K562 (cell line): Measurements from ENCODE around the gene BSCL2. TPM values are rescaled to one million over a fixed set of nuclear protein-coding genes. Genes with fewer than 3 reads are reported as not detected.

Source experiments
- CBX1 ChIP-seq: sonication (generic); IDR thresholded peaks from 2 replicates; pipeline ENCODE4 v1.6.1; 2016; ENCODE audit warnings: antibody characterized with exemption, low read depth, mild to moderate bottlenecking
- CXXC5 ChIP-seq: fragments of 250-450 bp; sonication (Bioruptor Pico); IDR thresholded peaks from 2 replicates; pipeline ENCODE4 v1.8.0; 2022; ENCODE audit warnings: inconsistent platforms, mild to moderate bottlenecking, moderate library complexity
- ELF2 ChIP-seq: fragments of 250-450 bp; sonication (Bioruptor Pico); IDR thresholded peaks from 2 replicates; pipeline ENCODE4 v1.5.0; 2021; ENCODE audit warnings: mild to moderate bottlenecking
- FOXA3 ChIP-seq, 2 experiments: fragments of 450-650 bp in 1 of 2; sonication (generic) in 1 of 2; formaldehyde crosslinking; IDR thresholded peaks in 1 of 2; conservative IDR thresholded peaks in 1 of 2; 2 replicates each; pipeline versions ENCODE4 v1.4.0 to v1.8.0; 2020 to 2022; ENCODE audit warnings: mild to moderate bottlenecking in 2 of 2, missing genetic modification reagents in 1 of 2
- GABPA ChIP-seq: fragments of 200-800 bp; sonication (Bioruptor generic); conservative IDR thresholded peaks from 2 replicates; pipeline ENCODE4 v1.6.1; 2016; ENCODE audit warnings: low read depth, missing genetic modification characterization, missing compliant biosample characterization
- RBBP5 ChIP-seq: fragments of 200-600 bp; sonication (generic); IDR thresholded peaks from 2 replicates; pipeline ENCODE4 v1.6.1; 2012; ENCODE audit warnings: borderline replicate concordance, mild to moderate bottlenecking, low read length, control low read depth, inconsistent platforms; ENCODE audit not compliant: insufficient read depth, poor library complexity, severe bottlenecking
- SIX5 ChIP-seq, 2 experiments: IDR thresholded peaks; 2 replicates each; pipeline ENCODE4 v1.6.1; 2011; ENCODE audit warnings: low read length in 2 of 2, borderline replicate concordance in 1 of 2, low read depth in 1 of 2, mild to moderate bottlenecking in 1 of 2, moderate library complexity in 1 of 2; ENCODE audit not compliant: insufficient read depth in 1 of 2
- SUPT5H ChIP-seq: fragments of 450-650 bp; IDR thresholded peaks from 2 replicates; pipeline ENCODE4 v1.6.1; 2016
- TEAD1 ChIP-seq, 2 experiments: fragments of 450-650 bp in 1 of 2; sonication (generic) in 1 of 2; formaldehyde crosslinking; IDR thresholded peaks; 2 replicates each; pipeline versions ENCODE4 v1.4.0 to v1.8.0; 2020 to 2022; ENCODE audit warnings: mild to moderate bottlenecking in 2 of 2, missing genetic modification reagents in 1 of 2
- XRCC5 ChIP-seq: fragments of 200-400 bp; formaldehyde crosslinking; IDR thresholded peaks from 2 replicates; pipeline ENCODE4 v1.6.1; 2017; ENCODE audit warnings: low read depth, mild to moderate bottlenecking, low read length
- ZNF589 ChIP-seq: fragments of 200-800 bp; sonication (Bioruptor generic); IDR thresholded peaks from 2 replicates; pipeline ENCODE4 v1.6.1; 2016; ENCODE audit warnings: low read depth, missing genetic modification characterization, missing compliant biosample characterization
- polyA plus RNA-seq, 8 experiments: library from polyadenylated mRNA; depleted of rRNA in 4 of 8; stranded (reverse) in 5 of 8; unstranded in 3 of 8; fragments of >200 nt; fragmentation: Nextera tagmentation in 2 of 8; fragmentation: Illumina TruSeq in 1 of 8; extraction: Ambion mirVana in 2 of 8; extraction: Trizol in 1 of 8; gene quantifications; 2 replicates each; pipeline versions ENCODE4 v1.2.1 to v1.2.3, GENCODE V29; 2011 to 2014; ENCODE audit warnings: inconsistent platforms in 1 of 8, missing spikeins in 1 of 8
- total RNA-seq, 7 experiments: library from RNA; depleted of rRNA in 6 of 7; stranded (reverse); fragments of >200 nt in 6 of 7; fragmentation: Illumina TruSeq in 2 of 7; extraction: Trizol in 2 of 7; gene quantifications; 2 replicates each; pipeline versions ENCODE4 v1.2.1 to v1.2.3, GENCODE V29; 2011 to 2021; ENCODE audit warnings: low replicate concordance in 1 of 7
- TF ChIP-seq, protein P1 (sequence below): sonication (generic); formaldehyde crosslinking; IDR thresholded peaks from 2 replicates; pipeline ENCODE4 v1.8.0; 2022; ENCODE audit warnings: mild to moderate bottlenecking, missing genetic modification reagents
- TF ChIP-seq, protein P2 (sequence below): fragments of 450-650 bp; IDR thresholded peaks from 2 replicates; pipeline ENCODE4 v1.6.1; 2016; ENCODE audit warnings: borderline replicate concordance
- TF ChIP-seq, protein P3 (sequence below): sonication (generic); formaldehyde crosslinking; IDR thresholded peaks from 2 replicates; pipeline ENCODE4 v1.8.0; 2023; ENCODE audit warnings: mild to moderate bottlenecking, missing genetic modification reagents

The BSCL2 gene
- total and polyA plus RNA-seq, 9 of the 15 experiments (the other 6 are each of a cell fraction or from before 2014, with no cell fraction given) = 18.9 to 51.7 (median 35.2) TPM

DNA sequence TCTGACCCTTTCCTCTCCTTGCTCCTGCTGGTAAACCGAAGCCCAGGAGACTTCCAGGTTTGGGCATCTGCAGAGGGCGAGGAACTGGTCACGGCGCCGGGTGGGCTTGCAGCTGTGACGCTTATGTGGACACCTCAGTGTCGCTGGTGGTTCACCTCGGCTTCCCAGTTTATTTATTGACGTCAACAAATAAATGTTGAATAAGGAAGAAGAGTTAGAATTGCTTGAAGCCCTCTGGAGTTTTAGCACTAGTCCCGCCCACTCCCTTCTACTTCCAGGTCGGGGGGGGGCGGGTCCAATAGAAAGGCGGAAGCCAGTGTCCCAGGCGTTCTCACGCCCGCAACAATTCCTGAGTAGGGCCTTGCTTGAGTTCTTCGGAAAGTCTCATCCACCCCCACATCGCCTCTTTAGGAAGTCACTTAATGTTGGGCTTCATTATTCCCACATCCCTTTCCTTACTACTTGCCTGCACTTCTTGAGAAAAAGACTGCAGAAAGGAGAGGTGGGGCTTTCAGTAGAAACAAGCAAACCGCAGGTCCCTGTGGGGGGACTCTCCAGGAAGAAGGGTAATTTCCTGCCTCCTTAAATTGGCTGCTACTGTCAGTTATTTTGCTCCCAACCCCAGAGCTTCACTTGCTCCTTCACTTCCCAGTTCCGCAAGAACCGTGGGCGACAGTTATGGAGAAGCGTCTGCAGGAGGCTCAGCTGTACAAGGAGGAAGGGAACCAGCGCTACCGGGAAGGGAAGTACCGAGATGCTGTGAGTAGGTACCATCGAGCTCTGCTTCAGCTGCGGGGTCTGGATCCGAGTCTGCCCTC lies 21.2 kb upstream of the BSCL2 start, which contains the start of gene TTC9C (continued):
- TF ChIP-seq, protein P1, sequence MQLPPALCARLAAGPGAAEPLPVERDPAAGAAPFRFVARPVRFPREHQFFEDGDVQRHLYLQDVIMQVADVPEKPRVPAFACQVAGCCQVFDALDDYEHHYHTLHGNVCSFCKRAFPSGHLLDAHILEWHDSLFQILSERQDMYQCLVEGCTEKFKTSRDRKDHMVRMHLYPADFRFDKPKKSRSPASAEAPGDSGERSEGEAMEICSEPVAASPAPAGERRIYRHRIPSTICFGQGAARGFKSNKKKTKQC (CRISPR knock-in tag) = 0 out of 2 replicates have a peak, but pooled peaks have one; percentile 35
- peak; percentile 82 for TF ChIP-seq ELF2 (CRISPR knock-in tag)
- no peak for TF ChIP-seq SIX5 (IDR thresholded peaks at IDR 0.05; ENCODE audit: borderline replicate concordance in 1 of 2, insufficient read depth in 1 of 2, low read depth in 1 of 2, low read length in 2 of 2)
- TF ChIP-seq, protein P2, sequence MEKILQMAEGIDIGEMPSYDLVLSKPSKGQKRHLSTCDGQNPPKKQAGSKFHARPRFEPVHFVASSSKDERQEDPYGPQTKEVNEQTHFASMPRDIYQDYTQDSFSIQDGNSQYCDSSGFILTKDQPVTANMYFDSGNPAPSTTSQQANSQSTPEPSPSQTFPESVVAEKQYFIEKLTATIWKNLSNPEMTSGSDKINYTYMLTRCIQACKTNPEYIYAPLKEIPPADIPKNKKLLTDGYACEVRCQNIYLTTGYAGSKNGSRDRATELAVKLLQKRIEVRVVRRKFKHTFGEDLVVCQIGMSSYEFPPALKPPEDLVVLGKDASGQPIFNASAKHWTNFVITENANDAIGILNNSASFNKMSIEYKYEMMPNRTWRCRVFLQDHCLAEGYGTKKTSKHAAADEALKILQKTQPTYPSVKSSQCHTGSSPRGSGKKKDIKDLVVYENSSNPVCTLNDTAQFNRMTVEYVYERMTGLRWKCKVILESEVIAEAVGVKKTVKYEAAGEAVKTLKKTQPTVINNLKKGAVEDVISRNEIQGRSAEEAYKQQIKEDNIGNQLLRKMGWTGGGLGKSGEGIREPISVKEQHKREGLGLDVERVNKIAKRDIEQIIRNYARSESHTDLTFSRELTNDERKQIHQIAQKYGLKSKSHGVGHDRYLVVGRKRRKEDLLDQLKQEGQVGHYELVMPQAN = peak; percentile 86
- no peak for TF ChIP-seq ZNF589 (CRISPR knock-in tag)
- TF ChIP-seq, protein P3, sequence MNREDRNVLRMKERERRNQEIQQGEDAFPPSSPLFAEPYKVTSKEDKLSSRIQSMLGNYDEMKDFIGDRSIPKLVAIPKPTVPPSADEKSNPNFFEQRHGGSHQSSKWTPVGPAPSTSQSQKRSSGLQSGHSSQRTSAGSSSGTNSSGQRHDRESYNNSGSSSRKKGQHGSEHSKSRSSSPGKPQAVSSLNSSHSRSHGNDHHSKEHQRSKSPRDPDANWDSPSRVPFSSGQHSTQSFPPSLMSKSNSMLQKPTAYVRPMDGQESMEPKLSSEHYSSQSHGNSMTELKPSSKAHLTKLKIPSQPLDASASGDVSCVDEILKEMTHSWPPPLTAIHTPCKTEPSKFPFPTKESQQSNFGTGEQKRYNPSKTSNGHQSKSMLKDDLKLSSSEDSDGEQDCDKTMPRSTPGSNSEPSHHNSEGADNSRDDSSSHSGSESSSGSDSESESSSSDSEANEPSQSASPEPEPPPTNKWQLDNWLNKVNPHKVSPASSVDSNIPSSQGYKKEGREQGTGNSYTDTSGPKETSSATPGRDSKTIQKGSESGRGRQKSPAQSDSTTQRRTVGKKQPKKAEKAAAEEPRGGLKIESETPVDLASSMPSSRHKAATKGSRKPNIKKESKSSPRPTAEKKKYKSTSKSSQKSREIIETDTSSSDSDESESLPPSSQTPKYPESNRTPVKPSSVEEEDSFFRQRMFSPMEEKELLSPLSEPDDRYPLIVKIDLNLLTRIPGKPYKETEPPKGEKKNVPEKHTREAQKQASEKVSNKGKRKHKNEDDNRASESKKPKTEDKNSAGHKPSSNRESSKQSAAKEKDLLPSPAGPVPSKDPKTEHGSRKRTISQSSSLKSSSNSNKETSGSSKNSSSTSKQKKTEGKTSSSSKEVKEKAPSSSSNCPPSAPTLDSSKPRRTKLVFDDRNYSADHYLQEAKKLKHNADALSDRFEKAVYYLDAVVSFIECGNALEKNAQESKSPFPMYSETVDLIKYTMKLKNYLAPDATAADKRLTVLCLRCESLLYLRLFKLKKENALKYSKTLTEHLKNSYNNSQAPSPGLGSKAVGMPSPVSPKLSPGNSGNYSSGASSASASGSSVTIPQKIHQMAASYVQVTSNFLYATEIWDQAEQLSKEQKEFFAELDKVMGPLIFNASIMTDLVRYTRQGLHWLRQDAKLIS (CRISPR knock-in tag) = 0 out of 2 replicates have a peak, but pooled peaks have one; percentile 49
- TF ChIP-seq RBBP5 = peak; percentile 59
- TF ChIP-seq CBX1 = 0 out of 2 replicates have a peak, but pooled peaks have one; percentile 9
- peak; percentile 78 for TF ChIP-seq SUPT5H
- peak; percentile 8; the same call in 1 of the 2 replicates for TF ChIP-seq XRCC5
- peak; percentile 98 for TF ChIP-seq GABPA
- TF ChIP-seq CXXC5 (CRISPR knock-in tag) = peak; percentile 61
- TF ChIP-seq TEAD1 (CRISPR knock-in tag; IDR thresholded peaks at IDR 0.05) = 0 out of 4 replicates have a peak, but pooled peaks of 1 of the 2 experiments have one; percentile 9
- TF ChIP-seq FOXA3 (CRISPR knock-in tag; conservative IDR thresholded peaks at IDR 0.05 in 1 of 2, IDR thresholded peaks at IDR 0.05 in 1 of 2) = peak in 1 of 2 experiments; percentile 48; a peak in 1 of 4 replicates
